Right atrium auricular region (tissue), 2 donors: ENCODE measurements around the gene CACNA1H. TPM values are rescaled to one million over a fixed set of nuclear protein-coding genes. Genes with fewer than 3 reads are reported as not detected.

Experiments
- DNase-seq: peaks from one replicate; pipeline ENCODE4 v3.0.0-alpha.2; 2019; ENCODE audit warnings: low spot score
- H3K27ac ChIP-seq, 2 donors: fragments of 200-600 bp; sonication (generic); 1 replicate in 1 of 2; 2 replicates in 1 of 2; pipeline ENCODE4 v1.5.1; 2016 to 2019
- H3K27me3 ChIP-seq, 2 donors: fragments of 200-600 bp; sonication (generic); one replicate each; pipeline versions ENCODE4 v1.5.1 to v1.6.0; 2017 to 2019
- H3K36me3 ChIP-seq: fragments of 200-600 bp; sonication (generic); one replicate; pipeline ENCODE4 v1.5.1; 2016
- H3K4me1 ChIP-seq, 2 donors: fragments of 200-600 bp; sonication (generic); one replicate each; pipeline versions ENCODE4 v1.5.1 to v1.6.0; 2017 to 2019
- H3K4me3 ChIP-seq, 2 donors: fragments of 200-600 bp; sonication (generic); 1 replicate in 1 of 2; 2 replicates in 1 of 2; pipeline ENCODE4 v1.5.1; 2017 to 2019; ENCODE audit warnings: mild to moderate bottlenecking in 1 of 2, moderate library complexity in 1 of 2
- H3K9me3 ChIP-seq, 2 donors: fragments of 200-600 bp; sonication (generic); one replicate each; pipeline ENCODE4 v1.5.1; 2019
- CTCF ChIP-seq, 2 donors: fragments of 200-600 bp; sonication (generic); IDR thresholded peaks; one replicate each; pipeline ENCODE4 v1.5.1; 2019; ENCODE audit warnings: antibody characterized with exemption in 2 of 2
- total RNA-seq, 2 donors: library from RNA; depleted of rRNA; stranded (reverse); fragments of >200 nt; gene quantifications; one replicate each; pipeline ENCODE4 v1.1.0, GENCODE V29; 2016

Gene CACNA1H
- total RNA-seq, 2 donors from 2014 or later: 7.0 to 9.4 TPM

DNA sequence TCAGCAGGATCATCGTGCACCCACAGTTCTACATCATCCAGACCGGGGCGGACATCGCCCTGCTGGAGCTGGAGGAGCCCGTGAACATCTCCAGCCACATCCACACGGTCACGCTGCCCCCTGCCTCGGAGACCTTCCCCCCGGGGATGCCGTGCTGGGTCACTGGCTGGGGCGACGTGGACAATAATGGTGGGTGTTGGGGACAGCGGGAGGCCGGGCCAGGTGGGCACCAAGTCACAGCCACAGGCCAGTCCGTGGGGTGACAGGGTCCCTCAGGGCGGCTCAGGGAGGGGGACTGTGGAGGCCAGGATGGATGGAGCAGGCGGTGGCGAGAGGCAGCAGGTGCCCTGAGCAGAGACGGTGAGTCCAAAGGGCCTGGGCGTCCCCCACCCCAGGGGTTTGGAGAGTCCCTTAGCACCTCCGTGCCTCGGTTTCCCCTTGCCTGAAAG is 104.0 kb downstream of the CACNA1H start:
- H3K4me1 ChIP-seq: no peaks in the 10 kb centered on the region
- no peak for TF ChIP-seq CTCF (IDR thresholded peaks at IDR 0.05)
- no peak overlapping the region for H3K4me3 ChIP-seq
- no peak overlapping the region for H3K27ac ChIP-seq
- no peaks in the 10 kb centered on the region for H3K9me3 ChIP-seq
- DNase-seq: no peak
- H3K36me3 ChIP-seq: no peaks in the 10 kb centered on the region
- H3K27me3 ChIP-seq: peaks cover 8 to 9% of the 10 kb centered on the region in 2 donors

GRCh38 chr16:1257561-1258224 is 104.8 kb downstream of the CACNA1H start:
- H3K9me3 ChIP-seq: no peaks in the 10 kb centered on the region
- H3K4me3 ChIP-seq: no peak overlapping the region
- no peak for TF ChIP-seq CTCF (IDR thresholded peaks at IDR 0.05)
- peaks cover 8 to 9% of the 10 kb centered on the region in 2 donors for H3K27me3 ChIP-seq
- no peak overlapping the region for H3K27ac ChIP-seq
- no peaks in the 10 kb centered on the region for H3K36me3 ChIP-seq
- H3K4me1 ChIP-seq: no peaks in the 10 kb centered on the region
- DNase-seq: no peak

DNA sequence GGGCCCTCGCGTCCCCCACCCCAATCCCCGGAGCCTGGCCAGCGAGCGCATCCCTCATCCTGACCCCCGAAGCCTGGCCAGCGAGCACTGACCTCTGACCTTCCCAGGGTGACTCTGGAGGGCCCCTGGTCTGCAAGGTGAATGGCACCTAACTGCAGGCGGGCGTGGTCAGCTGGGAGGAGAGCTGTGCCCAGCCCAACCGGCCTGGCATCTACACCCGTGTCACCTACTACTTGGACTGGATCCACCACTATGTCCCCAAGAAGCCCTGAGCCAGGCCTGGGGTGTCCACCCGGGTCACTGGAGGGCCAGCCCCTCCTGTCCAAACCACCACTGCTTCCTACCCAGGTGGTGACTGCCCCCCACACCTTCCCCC is 105.3 kb downstream of the CACNA1H start:
- Histone ChIP-seq H3K36me3 (no peaks in the 10 kb centered on the region), H3K27ac (no peak overlapping the region), H3K4me3 (no peak overlapping the region), H3K27me3 (peaks cover 8 to 9% of the 10 kb centered on the region in 2 donors), H3K4me1 (no peaks in the 10 kb centered on the region), H3K9me3 (no peaks in the 10 kb centered on the region)
- TF ChIP-seq CTCF (IDR thresholded peaks at IDR 0.05): no peak
- no peak for DNase-seq

DNA sequence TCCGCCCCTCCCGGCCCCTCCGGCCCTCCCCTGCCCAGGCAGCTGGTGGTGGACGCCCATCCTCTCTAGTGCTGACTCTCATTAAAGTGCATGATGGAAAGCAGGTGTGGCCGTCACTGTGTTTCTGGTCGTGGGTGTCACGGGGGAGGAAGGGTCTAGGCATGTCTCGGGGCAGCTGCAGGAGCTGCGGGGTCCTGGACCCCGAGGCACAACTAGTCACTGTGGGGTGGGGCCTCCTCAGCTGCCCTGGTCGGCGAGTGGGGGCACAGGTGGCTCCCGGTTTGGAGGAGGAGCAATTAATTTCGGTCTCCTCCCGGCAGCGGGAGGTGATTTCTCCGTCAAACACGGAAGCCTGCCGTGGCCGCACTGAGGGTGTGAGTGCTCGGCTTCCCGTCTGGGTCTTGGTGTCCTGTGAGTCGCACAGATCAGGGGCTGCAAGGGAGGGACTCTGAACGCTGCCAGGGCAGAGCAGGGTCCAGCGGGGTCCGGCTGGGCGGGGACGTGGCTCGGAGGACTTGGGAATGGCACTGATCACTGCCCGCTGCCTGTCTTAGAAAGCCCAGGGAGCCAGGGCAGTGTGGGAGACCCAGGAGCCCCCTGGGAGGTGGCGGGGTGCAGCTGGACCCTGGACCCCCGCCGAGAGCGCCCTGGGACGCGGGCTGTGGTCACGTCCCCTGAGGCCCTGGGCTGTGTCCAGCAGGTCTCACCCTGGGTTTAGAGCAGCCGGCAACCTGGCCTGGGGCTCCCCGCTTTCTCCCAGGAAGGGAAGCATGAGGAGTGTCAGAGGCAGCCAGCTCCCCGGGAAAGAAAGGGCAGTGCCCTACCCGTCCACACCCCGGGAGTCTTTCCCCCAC is 106.2 kb downstream of the CACNA1H start:
- TF ChIP-seq CTCF (IDR thresholded peaks at IDR 0.05): no peak
- peaks cover 8 to 9% of the 10 kb centered on the region in 2 donors for H3K27me3 ChIP-seq
- H3K36me3 ChIP-seq: no peaks in the 10 kb centered on the region
- peak overlapping the region in 1 of 2 donors; percentile 21 for H3K4me3 ChIP-seq
- H3K9me3 ChIP-seq: no peaks in the 10 kb centered on the region
- no peaks in the 10 kb centered on the region for H3K4me1 ChIP-seq
- DNase-seq: no peak
- H3K27ac ChIP-seq: no peak overlapping the region

- peaks cover 8 to 9% of the 10 kb centered on the region in 2 donors for H3K27me3 ChIP-seq
- no peak for TF ChIP-seq CTCF (IDR thresholded peaks at IDR 0.05)
- H3K27ac ChIP-seq: no peak overlapping the region
- no peak overlapping the region for H3K4me3 ChIP-seq
- H3K9me3 ChIP-seq: no peaks in the 10 kb centered on the region
- no peaks in the 10 kb centered on the region for H3K36me3 ChIP-seq
- DNase-seq: no peak
- H3K4me1 ChIP-seq: no peaks in the 10 kb centered on the region
Measured at GRCh38 chr16:1259760-1260068, 106.8 kb downstream of the CACNA1H start.
